PC-3 (cell line): Measurements from ENCODE around the gene OPRM1. TPM values are rescaled to one million over a fixed set of nuclear protein-coding genes. Genes with fewer than 3 reads are reported as not detected.

Experiments used
- ATAC-seq: fragments of 200-7000 bp; cut with Tn5 transposase; 2 replicates; pipeline ENCODE4 v1.9.1; 2020; ENCODE audit warnings: mild to moderate bottlenecking, moderate library complexity
- BruUV-seq: library from RNA; stranded (reverse); fragments of 400-500 nt; replicated peaks from 2 replicates; lab custom pipeline; 2021; lab: Mats Ljungman, UMichigan
- CTCF ChIA-PET: fragments of 300-600 bp; sonication (Branson Sonifier 250); formaldehyde crosslinking; loops from one replicate; lab custom pipeline; 2022; ENCODE audit warnings: antibody characterized with exemption; lab: Charles Lee
- POLR2A ChIA-PET: fragments of 300-600 bp; sonication (Branson Sonifier 250); formaldehyde crosslinking; loops from one replicate; lab custom pipeline; 2022; ENCODE audit warnings: antibody characterized with exemption; ENCODE audit not compliant: unreplicated experiment; lab: Charles Lee
- DNase-seq: peaks from one replicate; pipeline ENCODE4 v3.0.0-alpha.2; 2015
- H2AFZ ChIP-seq: fragments of 300-600 bp; sonication (generic); 2 replicates; pipeline ENCODE4 v1.6.0; 2016; ENCODE audit warnings: antibody characterized with exemption, low read length
- H3F3A ChIP-seq: fragments of 300-600 bp; sonication (generic); one replicate; pipeline ENCODE4 v1.6.0; 2017; ENCODE audit warnings: antibody characterized with exemption, low read length, control low read depth, mild to moderate bottlenecking; ENCODE audit not compliant: unreplicated experiment
- H3K27ac ChIP-seq: fragments of 300-600 bp; sonication (generic); 2 replicates; pipeline ENCODE4 v1.5.1; 2016; ENCODE audit warnings: mild to moderate bottlenecking, low read length
- H3K27me3 ChIP-seq: fragments of 300-600 bp; sonication (generic); 2 replicates; pipeline ENCODE4 v1.6.1; 2016; ENCODE audit warnings: low read length, mixed read lengths
- H3K36me3 ChIP-seq: fragments of 300-600 bp; sonication (generic); 2 replicates; pipeline ENCODE4 v1.6.1; 2016; ENCODE audit warnings: low read depth, mixed run types, low read length, mixed read lengths
- H3K4me1 ChIP-seq: fragments of 300-600 bp; sonication (generic); 2 replicates; pipeline ENCODE4 v1.5.1; 2016; ENCODE audit warnings: low read length; ENCODE audit not compliant: insufficient read depth
- H3K4me2 ChIP-seq: fragments of 300-600 bp; sonication (generic); 2 replicates; pipeline ENCODE4 v1.6.0; 2016; ENCODE audit warnings: low read length
- H3K4me3 ChIP-seq: fragments of 300-600 bp; sonication (generic); 2 replicates; pipeline ENCODE4 v1.5.1; 2016; ENCODE audit warnings: mild to moderate bottlenecking, low read length, mixed read lengths
- H3K79me2 ChIP-seq: fragments of 300-600 bp; sonication (generic); 2 replicates; pipeline ENCODE4 v1.6.1; 2017; ENCODE audit warnings: low read length, mixed read lengths
- H3K9ac ChIP-seq: fragments of 300-600 bp; sonication (generic); 2 replicates; pipeline ENCODE4 v1.6.0; 2016; ENCODE audit warnings: mild to moderate bottlenecking, low read length
- H3K9me2 ChIP-seq: fragments of 300-600 bp; sonication (generic); replicated peaks from 2 replicates; pipeline ENCODE4 v1.6.1; 2016; ENCODE audit warnings: mixed run types, low read length, mixed read lengths
- H3K9me3 ChIP-seq: fragments of 300-600 bp; sonication (generic); 2 replicates; pipeline ENCODE4 v1.6.1; 2016; ENCODE audit warnings: low read length, mixed read lengths
- H4K20me1 ChIP-seq: fragments of 300-600 bp; sonication (generic); 2 replicates; pipeline ENCODE4 v1.6.1; 2016; ENCODE audit warnings: low read length, mixed read lengths
- CTCF ChIP-seq: fragments of 300-600 bp; sonication (generic); conservative IDR thresholded peaks from 2 replicates; pipeline ENCODE4 v1.5.1; 2017; ENCODE audit warnings: antibody characterized with exemption, low read depth, mild to moderate bottlenecking, low read length
- EZH2 ChIP-seq: fragments of 300-600 bp; sonication (generic); IDR thresholded peaks from one replicate; pipeline ENCODE4 v1.6.1; 2017; ENCODE audit warnings: antibody characterized with exemption, mild to moderate bottlenecking, low read length; ENCODE audit not compliant: unreplicated experiment
- EZH2phosphoT487 ChIP-seq: fragments of 300-600 bp; sonication (generic); IDR thresholded peaks from 2 replicates; pipeline ENCODE4 v1.6.1; 2018; ENCODE audit warnings: mild to moderate bottlenecking, antibody characterized with exemption, low read length, borderline replicate concordance
- intact Hi-C: fragments of 100-400 bp; cut with micrococcal nuclease; formaldehyde crosslinking; loops from 2 replicates; pipeline ENCODE4 v1.9.0; 2023
- total RNA-seq: library from RNA; depleted of rRNA; stranded (reverse); fragments of >200 nt; gene quantifications from 2 replicates; pipeline ENCODE4 v1.2.3, GENCODE V29; 2014

Gene OPRM1
- total RNA-seq, 1 experiment from 2014 or later, result not detected

GRCh38 chr6:154242617-154243357, 203.7 kb downstream of the OPRM1 start:
- CTCF ChIA-PET, result no interaction called here
- no peak for ATAC-seq
- Histone ChIP-seq H3K9me3 (no peaks in the 10 kb centered on the region), H2AFZ (no peak overlapping the region), H3K4me3 (no peak overlapping the region), H3K79me2 (no peaks in the 10 kb centered on the region), H3K27me3 (peaks cover 20% of the 10 kb centered on the region; the same call in 1 of the 2 replicates), H3K36me3 (no peaks in the 10 kb centered on the region), H3K4me2 (no peak overlapping the region), H3K27ac (no peak overlapping the region), H3K9me2 (no peaks in the 10 kb centered on the region), H3F3A (no peaks in the 10 kb centered on the region), H4K20me1 (no peaks in the 10 kb centered on the region), H3K4me1 (no peaks in the 10 kb centered on the region), H3K9ac (no peak overlapping the region)
- POLR2A ChIA-PET, result no interaction called here
- TF ChIP-seq CTCF (no peak), EZH2 (no peak), EZH2phosphoT487 (no peak)
- intact Hi-C loops, result no loop called here
- DNase-seq, result no peak
- no TSS peak for BruUV-seq

- ChIA-PET POLR2A (no interaction called here), CTCF (no interaction called here)
- no TSS peak for BruUV-seq
- no peak overlapping the region for H3K9ac ChIP-seq
- no peak overlapping the region for H3K4me2 ChIP-seq
- no peaks in the 10 kb centered on the region for H3K36me3 ChIP-seq
- H3K79me2 ChIP-seq, result no peaks in the 10 kb centered on the region
- no peak overlapping the region for H3K4me3 ChIP-seq
- H3K27ac ChIP-seq, result no peak overlapping the region
- H3K27me3 ChIP-seq, result peaks cover 20% of the 10 kb centered on the region; the same call in 1 of the 2 replicates
- no peaks in the 10 kb centered on the region for H3K4me1 ChIP-seq
- H3F3A ChIP-seq, result no peaks in the 10 kb centered on the region
- no peaks in the 10 kb centered on the region for H4K20me1 ChIP-seq
- H3K9me2 ChIP-seq, result no peaks in the 10 kb centered on the region
- no peak for ATAC-seq
- no peak for DNase-seq
- intact Hi-C loops, result no loop called here
- no peaks in the 10 kb centered on the region for H3K9me3 ChIP-seq
- no peak overlapping the region for H2AFZ ChIP-seq
- TF ChIP-seq EZH2 (no peak), EZH2phosphoT487 (no peak), CTCF (no peak)
These were observed 205.0 kb downstream of the OPRM1 start for GRCh38 chr6:154243793-154244750.
